NCI-H1048 (cell line): Measurements from ENCODE around the gene HOXB5.

Source experiments
- DNase-seq: peaks from one replicate; lab custom pipeline; 2025; lab: John Stamatoyannopoulos, UW

The HOXB5 gene

GRCh38 chr17:48629411-48629759, 35.8 kb upstream of the HOXB5 start:
- DNase-seq, result no peak

GRCh38 chr17:48628649-48629410, 35.3 kb upstream of the HOXB5 start:
- no peak for DNase-seq

GRCh38 chr17:48627623-48628521, 34.3 kb upstream of the HOXB5 start:
- DNase-seq, result no peak

- no peak for DNase-seq
Observed at GRCh38 chr17:48627118-48627597, 33.6 kb upstream of the HOXB5 start.

- no peak for DNase-seq
Observed at GRCh38 chr17:48626245-48627117, 32.9 kb upstream of the HOXB5 start, which contains the start of gene HOXB9. HOXB9 (minus strand) TSS chr17:48626358; CDS start chr17:48626269, 89 bp downstream.

GRCh38 chr17:48625495-48626244, 32.1 kb upstream of the HOXB5 start:
- DNase-seq, result no peak

GRCh38 chr17:48624544-48625494, 31.2 kb upstream of the HOXB5 start:
- no peak for DNase-seq

GRCh38 chr17:48624118-48624517, 30.5 kb upstream of the HOXB5 start:
- DNase-seq, result no peak

GRCh38 chr17:48623583-48623982, 30.0 kb upstream of the HOXB5 start:
- DNase-seq, result no peak

GRCh38 chr17:48622857-48623256, 29.3 kb upstream of the HOXB5 start:
- no peak for DNase-seq

GRCh38 chr17:48621410-48622392, 28.1 kb upstream of the HOXB5 start:
- no peak for DNase-seq

- DNase-seq, result no peak
Observed at GRCh38 chr17:48620461-48621139, 27.0 kb upstream of the HOXB5 start.

- DNase-seq, result no peak
Observed at GRCh38 chr17:48619826-48620449, 26.4 kb upstream of the HOXB5 start.

- DNase-seq, result no peak
Observed at GRCh38 chr17:48618256-48618896, 24.8 kb upstream of the HOXB5 start.

- DNase-seq, result no peak
Observed at GRCh38 chr17:48617471-48618255, 24.1 kb upstream of the HOXB5 start.

GRCh38 chr17:48616717-48617470, 23.3 kb upstream of the HOXB5 start:
- DNase-seq, result no peak
